Measurements from ENCODE around the gene MRPL41. TPM values are rescaled to one million over a fixed set of nuclear protein-coding genes. Genes with fewer than 3 reads are reported as not detected.

Gene MRPL41
- total and polyA plus RNA-seq, 2 of the 13 experiments (the other 11 are each of a cell fraction or from before 2014, with no cell fraction given): 20.9 to 54.0 TPM

GRCh38 chr9:137551264-137552021 is at the start of gene MRPL41 (continued):
- TF ChIP-seq ZNF670 (CRISPR knock-in tag; IDR thresholded peaks at IDR 0.05; ENCODE audit: borderline replicate concordance) (no peak), BCLAF1 (IDR thresholded peaks at IDR 0.05) (no peak), RFXAP (CRISPR knock-in tag; IDR thresholded peaks at IDR 0.05; ENCODE audit: borderline replicate concordance) (no peak; the same call in 1 of the 2 replicates), SP5 (CRISPR knock-in tag; IDR thresholded peaks at IDR 0.05; ENCODE audit: borderline replicate concordance, low read depth) (peak; percentile 50), POLR2AphosphoS5 (IDR thresholded peaks at IDR 0.05; ENCODE audit: low read depth, low read length) (peak; percentile 62), NR2F2 (IDR thresholded peaks at IDR 0.05; ENCODE audit: borderline replicate concordance, low read depth) (no peak), TERF1 (CRISPR knock-in tag; IDR thresholded peaks at IDR 0.05) (no peak), ZNF687 (CRISPR knock-in tag; IDR thresholded peaks at IDR 0.05) (peak; percentile 82), NFKBIZ (CRISPR knock-in tag; IDR thresholded peaks at IDR 0.05) (no peak), MTF1 (CRISPR knock-in tag; IDR thresholded peaks at IDR 0.05) (no peak), ATM (IDR thresholded peaks at IDR 0.05; ENCODE audit: borderline replicate concordance) (no peak)
- TF ChIP-seq, protein P1, sequence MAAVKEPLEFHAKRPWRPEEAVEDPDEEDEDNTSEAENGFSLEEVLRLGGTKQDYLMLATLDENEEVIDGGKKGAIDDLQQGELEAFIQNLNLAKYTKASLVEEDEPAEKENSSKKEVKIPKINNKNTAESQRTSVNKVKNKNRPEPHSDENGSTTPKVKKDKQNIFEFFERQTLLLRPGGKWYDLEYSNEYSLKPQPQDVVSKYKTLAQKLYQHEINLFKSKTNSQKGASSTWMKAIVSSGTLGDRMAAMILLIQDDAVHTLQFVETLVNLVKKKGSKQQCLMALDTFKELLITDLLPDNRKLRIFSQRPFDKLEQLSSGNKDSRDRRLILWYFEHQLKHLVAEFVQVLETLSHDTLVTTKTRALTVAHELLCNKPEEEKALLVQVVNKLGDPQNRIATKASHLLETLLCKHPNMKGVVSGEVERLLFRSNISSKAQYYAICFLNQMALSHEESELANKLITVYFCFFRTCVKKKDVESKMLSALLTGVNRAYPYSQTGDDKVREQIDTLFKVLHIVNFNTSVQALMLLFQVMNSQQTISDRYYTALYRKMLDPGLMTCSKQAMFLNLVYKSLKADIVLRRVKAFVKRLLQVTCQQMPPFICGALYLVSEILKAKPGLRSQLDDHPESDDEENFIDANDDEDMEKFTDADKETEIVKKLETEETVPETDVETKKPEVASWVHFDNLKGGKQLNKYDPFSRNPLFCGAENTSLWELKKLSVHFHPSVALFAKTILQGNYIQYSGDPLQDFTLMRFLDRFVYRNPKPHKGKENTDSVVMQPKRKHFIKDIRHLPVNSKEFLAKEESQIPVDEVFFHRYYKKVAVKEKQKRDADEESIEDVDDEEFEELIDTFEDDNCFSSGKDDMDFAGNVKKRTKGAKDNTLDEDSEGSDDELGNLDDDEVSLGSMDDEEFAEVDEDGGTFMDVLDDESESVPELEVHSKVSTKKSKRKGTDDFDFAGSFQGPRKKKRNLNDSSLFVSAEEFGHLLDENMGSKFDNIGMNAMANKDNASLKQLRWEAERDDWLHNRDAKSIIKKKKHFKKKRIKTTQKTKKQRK (IDR thresholded peaks at IDR 0.05; ENCODE audit: low read length): no peak
- TF ChIP-seq, protein P2, sequence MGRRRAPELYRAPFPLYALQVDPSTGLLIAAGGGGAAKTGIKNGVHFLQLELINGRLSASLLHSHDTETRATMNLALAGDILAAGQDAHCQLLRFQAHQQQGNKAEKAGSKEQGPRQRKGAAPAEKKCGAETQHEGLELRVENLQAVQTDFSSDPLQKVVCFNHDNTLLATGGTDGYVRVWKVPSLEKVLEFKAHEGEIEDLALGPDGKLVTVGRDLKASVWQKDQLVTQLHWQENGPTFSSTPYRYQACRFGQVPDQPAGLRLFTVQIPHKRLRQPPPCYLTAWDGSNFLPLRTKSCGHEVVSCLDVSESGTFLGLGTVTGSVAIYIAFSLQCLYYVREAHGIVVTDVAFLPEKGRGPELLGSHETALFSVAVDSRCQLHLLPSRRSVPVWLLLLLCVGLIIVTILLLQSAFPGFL (CRISPR knock-in tag; IDR thresholded peaks at IDR 0.05): no peak
- TF ChIP-seq, protein P3, sequence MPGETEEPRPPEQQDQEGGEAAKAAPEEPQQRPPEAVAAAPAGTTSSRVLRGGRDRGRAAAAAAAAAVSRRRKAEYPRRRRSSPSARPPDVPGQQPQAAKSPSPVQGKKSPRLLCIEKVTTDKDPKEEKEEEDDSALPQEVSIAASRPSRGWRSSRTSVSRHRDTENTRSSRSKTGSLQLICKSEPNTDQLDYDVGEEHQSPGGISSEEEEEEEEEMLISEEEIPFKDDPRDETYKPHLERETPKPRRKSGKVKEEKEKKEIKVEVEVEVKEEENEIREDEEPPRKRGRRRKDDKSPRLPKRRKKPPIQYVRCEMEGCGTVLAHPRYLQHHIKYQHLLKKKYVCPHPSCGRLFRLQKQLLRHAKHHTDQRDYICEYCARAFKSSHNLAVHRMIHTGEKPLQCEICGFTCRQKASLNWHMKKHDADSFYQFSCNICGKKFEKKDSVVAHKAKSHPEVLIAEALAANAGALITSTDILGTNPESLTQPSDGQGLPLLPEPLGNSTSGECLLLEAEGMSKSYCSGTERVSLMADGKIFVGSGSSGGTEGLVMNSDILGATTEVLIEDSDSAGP (CRISPR knock-in tag; IDR thresholded peaks at IDR 0.05; ENCODE audit: borderline replicate concordance): 0 out of 2 replicates have a peak, but pooled peaks have one; percentile 18

Measured in HepG2 (cell line).